WTC11 (cell line): ENCODE results near the gene AGBL2.

ENCODE experiments used
- ATF1 ChIP-seq: sonication (generic); formaldehyde crosslinking; IDR thresholded peaks from 2 replicates; pipeline ENCODE4 v1.8.1; 2023; ENCODE audit warnings: mild to moderate bottlenecking, moderate library complexity, missing genetic modification reagents
- ATF2 ChIP-seq: sonication (generic); formaldehyde crosslinking; IDR thresholded peaks from 2 replicates; pipeline ENCODE4 v1.8.1; 2022; ENCODE audit warnings: low read depth, missing genetic modification reagents, borderline replicate concordance
- E2F1 ChIP-seq: sonication (generic); formaldehyde crosslinking; IDR thresholded peaks from 2 replicates; pipeline ENCODE4 v1.8.0; 2022; ENCODE audit warnings: mild to moderate bottlenecking, missing genetic modification reagents
- FOXJ3 ChIP-seq: sonication (generic); formaldehyde crosslinking; IDR thresholded peaks from 2 replicates; pipeline ENCODE4 v1.9.0; 2021; ENCODE audit warnings: missing genetic modification reagents, mild to moderate bottlenecking, borderline replicate concordance
- FOXP1 ChIP-seq: sonication (generic); formaldehyde crosslinking; IDR thresholded peaks from 2 replicates; pipeline ENCODE4 v1.8.0; 2022; ENCODE audit warnings: missing genetic modification reagents, mild to moderate bottlenecking, moderate library complexity, borderline replicate concordance
- KAT7 ChIP-seq: sonication (generic); formaldehyde crosslinking; IDR thresholded peaks from 2 replicates; pipeline ENCODE4 v1.8.1; 2023; ENCODE audit warnings: missing genetic modification reagents, mild to moderate bottlenecking, borderline replicate concordance
- NR3C1 ChIP-seq: sonication (generic); formaldehyde crosslinking; conservative IDR thresholded peaks from 2 replicates; pipeline ENCODE4 v1.8.1; 2023; ENCODE audit warnings: low read depth, mild to moderate bottlenecking, missing genetic modification reagents
- SP1 ChIP-seq: sonication (generic); formaldehyde crosslinking; conservative IDR thresholded peaks from 2 replicates; pipeline ENCODE4 v1.8.1; 2022; ENCODE audit warnings: missing genetic modification reagents
- TF ChIP-seq, protein P1 (sequence below): sonication (generic); formaldehyde crosslinking; IDR thresholded peaks from 2 replicates; pipeline ENCODE4 v1.8.0; 2022; ENCODE audit warnings: mild to moderate bottlenecking, missing genetic modification reagents
- TF ChIP-seq, protein P2 (sequence below): sonication (generic); formaldehyde crosslinking; conservative IDR thresholded peaks from 2 replicates; pipeline ENCODE4 v1.8.1; 2023; ENCODE audit warnings: mild to moderate bottlenecking, low read depth, missing genetic modification reagents, moderate library complexity
- TF ChIP-seq, protein P3 (sequence below): fragments of 200-600 bp; IDR thresholded peaks from 2 replicates; pipeline ENCODE4 v1.8.0; 2022; ENCODE audit warnings: antibody characterized with exemption
- TF ChIP-seq, protein P4 (sequence below): sonication (generic); formaldehyde crosslinking; IDR thresholded peaks from 2 replicates; pipeline ENCODE4 v1.8.1; 2023; ENCODE audit warnings: mild to moderate bottlenecking, missing genetic modification reagents
- TF ChIP-seq, protein P5 (sequence below): sonication (generic); formaldehyde crosslinking; IDR thresholded peaks from 2 replicates; pipeline ENCODE4 v1.8.0; 2022; ENCODE audit warnings: missing genetic modification reagents

- TF ChIP-seq, protein P1, sequence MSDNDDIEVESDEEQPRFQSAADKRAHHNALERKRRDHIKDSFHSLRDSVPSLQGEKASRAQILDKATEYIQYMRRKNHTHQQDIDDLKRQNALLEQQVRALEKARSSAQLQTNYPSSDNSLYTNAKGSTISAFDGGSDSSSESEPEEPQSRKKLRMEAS (CRISPR knock-in tag), result no peak
- TF ChIP-seq, protein P2, sequence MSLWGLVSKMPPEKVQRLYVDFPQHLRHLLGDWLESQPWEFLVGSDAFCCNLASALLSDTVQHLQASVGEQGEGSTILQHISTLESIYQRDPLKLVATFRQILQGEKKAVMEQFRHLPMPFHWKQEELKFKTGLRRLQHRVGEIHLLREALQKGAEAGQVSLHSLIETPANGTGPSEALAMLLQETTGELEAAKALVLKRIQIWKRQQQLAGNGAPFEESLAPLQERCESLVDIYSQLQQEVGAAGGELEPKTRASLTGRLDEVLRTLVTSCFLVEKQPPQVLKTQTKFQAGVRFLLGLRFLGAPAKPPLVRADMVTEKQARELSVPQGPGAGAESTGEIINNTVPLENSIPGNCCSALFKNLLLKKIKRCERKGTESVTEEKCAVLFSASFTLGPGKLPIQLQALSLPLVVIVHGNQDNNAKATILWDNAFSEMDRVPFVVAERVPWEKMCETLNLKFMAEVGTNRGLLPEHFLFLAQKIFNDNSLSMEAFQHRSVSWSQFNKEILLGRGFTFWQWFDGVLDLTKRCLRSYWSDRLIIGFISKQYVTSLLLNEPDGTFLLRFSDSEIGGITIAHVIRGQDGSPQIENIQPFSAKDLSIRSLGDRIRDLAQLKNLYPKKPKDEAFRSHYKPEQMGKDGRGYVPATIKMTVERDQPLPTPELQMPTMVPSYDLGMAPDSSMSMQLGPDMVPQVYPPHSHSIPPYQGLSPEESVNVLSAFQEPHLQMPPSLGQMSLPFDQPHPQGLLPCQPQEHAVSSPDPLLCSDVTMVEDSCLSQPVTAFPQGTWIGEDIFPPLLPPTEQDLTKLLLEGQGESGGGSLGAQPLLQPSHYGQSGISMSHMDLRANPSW (CRISPR knock-in tag), result no peak
- TF ChIP-seq, protein P3, sequence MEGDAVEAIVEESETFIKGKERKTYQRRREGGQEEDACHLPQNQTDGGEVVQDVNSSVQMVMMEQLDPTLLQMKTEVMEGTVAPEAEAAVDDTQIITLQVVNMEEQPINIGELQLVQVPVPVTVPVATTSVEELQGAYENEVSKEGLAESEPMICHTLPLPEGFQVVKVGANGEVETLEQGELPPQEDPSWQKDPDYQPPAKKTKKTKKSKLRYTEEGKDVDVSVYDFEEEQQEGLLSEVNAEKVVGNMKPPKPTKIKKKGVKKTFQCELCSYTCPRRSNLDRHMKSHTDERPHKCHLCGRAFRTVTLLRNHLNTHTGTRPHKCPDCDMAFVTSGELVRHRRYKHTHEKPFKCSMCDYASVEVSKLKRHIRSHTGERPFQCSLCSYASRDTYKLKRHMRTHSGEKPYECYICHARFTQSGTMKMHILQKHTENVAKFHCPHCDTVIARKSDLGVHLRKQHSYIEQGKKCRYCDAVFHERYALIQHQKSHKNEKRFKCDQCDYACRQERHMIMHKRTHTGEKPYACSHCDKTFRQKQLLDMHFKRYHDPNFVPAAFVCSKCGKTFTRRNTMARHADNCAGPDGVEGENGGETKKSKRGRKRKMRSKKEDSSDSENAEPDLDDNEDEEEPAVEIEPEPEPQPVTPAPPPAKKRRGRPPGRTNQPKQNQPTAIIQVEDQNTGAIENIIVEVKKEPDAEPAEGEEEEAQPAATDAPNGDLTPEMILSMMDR, result no peak
- TF ChIP-seq SP1 (CRISPR knock-in tag) (no peak), NR3C1 (CRISPR knock-in tag) (no peak), ATF2 (no peak), KAT7 (CRISPR knock-in tag) (no peak), E2F1 (CRISPR knock-in tag) (no peak), ATF1 (CRISPR knock-in tag) (no peak), FOXJ3 (no peak), FOXP1 (CRISPR knock-in tag) (no peak)
- TF ChIP-seq, protein P4, sequence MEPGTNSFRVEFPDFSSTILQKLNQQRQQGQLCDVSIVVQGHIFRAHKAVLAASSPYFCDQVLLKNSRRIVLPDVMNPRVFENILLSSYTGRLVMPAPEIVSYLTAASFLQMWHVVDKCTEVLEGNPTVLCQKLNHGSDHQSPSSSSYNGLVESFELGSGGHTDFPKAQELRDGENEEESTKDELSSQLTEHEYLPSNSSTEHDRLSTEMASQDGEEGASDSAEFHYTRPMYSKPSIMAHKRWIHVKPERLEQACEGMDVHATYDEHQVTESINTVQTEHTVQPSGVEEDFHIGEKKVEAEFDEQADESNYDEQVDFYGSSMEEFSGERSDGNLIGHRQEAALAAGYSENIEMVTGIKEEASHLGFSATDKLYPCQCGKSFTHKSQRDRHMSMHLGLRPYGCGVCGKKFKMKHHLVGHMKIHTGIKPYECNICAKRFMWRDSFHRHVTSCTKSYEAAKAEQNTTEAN, result no peak
- TF ChIP-seq, protein P5, sequence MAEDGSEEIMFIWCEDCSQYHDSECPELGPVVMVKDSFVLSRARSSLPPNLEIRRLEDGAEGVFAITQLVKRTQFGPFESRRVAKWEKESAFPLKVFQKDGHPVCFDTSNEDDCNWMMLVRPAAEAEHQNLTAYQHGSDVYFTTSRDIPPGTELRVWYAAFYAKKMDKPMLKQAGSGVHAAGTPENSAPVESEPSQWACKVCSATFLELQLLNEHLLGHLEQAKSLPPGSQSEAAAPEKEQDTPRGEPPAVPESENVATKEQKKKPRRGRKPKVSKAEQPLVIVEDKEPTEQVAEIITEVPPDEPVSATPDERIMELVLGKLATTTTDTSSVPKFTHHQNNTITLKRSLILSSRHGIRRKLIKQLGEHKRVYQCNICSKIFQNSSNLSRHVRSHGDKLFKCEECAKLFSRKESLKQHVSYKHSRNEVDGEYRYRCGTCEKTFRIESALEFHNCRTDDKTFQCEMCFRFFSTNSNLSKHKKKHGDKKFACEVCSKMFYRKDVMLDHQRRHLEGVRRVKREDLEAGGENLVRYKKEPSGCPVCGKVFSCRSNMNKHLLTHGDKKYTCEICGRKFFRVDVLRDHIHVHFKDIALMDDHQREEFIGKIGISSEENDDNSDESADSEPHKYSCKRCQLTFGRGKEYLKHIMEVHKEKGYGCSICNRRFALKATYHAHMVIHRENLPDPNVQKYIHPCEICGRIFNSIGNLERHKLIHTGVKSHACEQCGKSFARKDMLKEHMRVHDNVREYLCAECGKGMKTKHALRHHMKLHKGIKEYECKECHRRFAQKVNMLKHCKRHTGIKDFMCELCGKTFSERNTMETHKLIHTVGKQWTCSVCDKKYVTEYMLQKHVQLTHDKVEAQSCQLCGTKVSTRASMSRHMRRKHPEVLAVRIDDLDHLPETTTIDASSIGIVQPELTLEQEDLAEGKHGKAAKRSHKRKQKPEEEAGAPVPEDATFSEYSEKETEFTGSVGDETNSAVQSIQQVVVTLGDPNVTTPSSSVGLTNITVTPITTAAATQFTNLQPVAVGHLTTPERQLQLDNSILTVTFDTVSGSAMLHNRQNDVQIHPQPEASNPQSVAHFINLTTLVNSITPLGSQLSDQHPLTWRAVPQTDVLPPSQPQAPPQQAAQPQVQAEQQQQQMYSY (CRISPR knock-in tag), result no peak
Measured at GRCh38 chr11:47667135-47667534, 48.0 kb downstream of the AGBL2 start.
